Upper lobe of right lung (tissue), 1 donor: ENCODE measurements around the gene SLC13A1. TPM values are rescaled to one million over a fixed set of nuclear protein-coding genes. Genes with fewer than 3 reads are reported as not detected.

ENCODE experiments used
- ATAC-seq: fragments of 200-7000 bp; cut with Tn5 transposase; one replicate; pipeline ENCODE4 v1.9.1; 2020; ENCODE audit warnings: mild to moderate bottlenecking, moderate library complexity
- DNase-seq: peaks from one replicate; pipeline ENCODE4 v3.0.0-alpha.2; 2020
- H3K27ac ChIP-seq: fragments of 200-600 bp; one replicate; pipeline ENCODE4 v1.8.0; 2022
- H3K27me3 ChIP-seq: fragments of 200-600 bp; one replicate; pipeline ENCODE4 v1.8.0; 2022; ENCODE audit warnings: mild to moderate bottlenecking
- H3K36me3 ChIP-seq: fragments of 200-600 bp; one replicate; pipeline ENCODE4 v1.8.0; 2022
- H3K4me1 ChIP-seq: fragments of 200-600 bp; one replicate; pipeline ENCODE4 v1.8.0; 2022
- H3K4me3 ChIP-seq: fragments of 200-600 bp; one replicate; pipeline ENCODE4 v1.8.0; 2022; ENCODE audit warnings: mild to moderate bottlenecking
- H3K9me3 ChIP-seq: fragments of 200-600 bp; one replicate; pipeline ENCODE4 v1.8.0; 2022
- CTCF ChIP-seq: fragments of 200-600 bp; IDR thresholded peaks from one replicate; pipeline ENCODE4 v1.8.0; 2022; ENCODE audit warnings: antibody characterized with exemption
- intact Hi-C: fragments of 100-400 bp; cut with DNase I; formaldehyde crosslinking; loops from one replicate; pipeline ENCODE4 v1.11.0; 2022
- total RNA-seq: library from RNA; stranded (reverse); fragmentation: NEBNext Ultra II Directional; extraction: Animal tissue kit (Norgen Biotek cat#: 25700); gene quantifications from one replicate; pipeline ENCODE4 v1.2.1, GENCODE V29; 2021
- donor health status: DM: no; HTN: yes; CAD: no; lungs with severe emphysema.

The SLC13A1 gene
- total RNA-seq, 1 donor from 2014 or later: not detected

- no peak for DNase-seq
- TF ChIP-seq CTCF: no peak
- H3K27me3 ChIP-seq: no peaks in the 10 kb centered on the region
- intact Hi-C loops: no loop called here
- H3K36me3 ChIP-seq: no peaks in the 10 kb centered on the region
- H3K4me1 ChIP-seq: no peaks in the 10 kb centered on the region
- H3K27ac ChIP-seq: no peak overlapping the region
- H3K4me3 ChIP-seq: no peak overlapping the region
- H3K9me3 ChIP-seq: no peaks in the 10 kb centered on the region
- ATAC-seq: no peak
Measured at GRCh38 chr7:123204206-123204835, 4.6 kb upstream of the SLC13A1 start.

GRCh38 chr7:123201901-123202300, 2.1 kb upstream of the SLC13A1 start:
- ATAC-seq (no peak), DNase-seq (no peak)
- no peaks in the 10 kb centered on the region for H3K36me3 ChIP-seq
- H3K27me3 ChIP-seq: no peaks in the 10 kb centered on the region
- no peaks in the 10 kb centered on the region for H3K9me3 ChIP-seq
- no peak overlapping the region for H3K27ac ChIP-seq
- no peak for TF ChIP-seq CTCF
- H3K4me1 ChIP-seq: no peaks in the 10 kb centered on the region
- H3K4me3 ChIP-seq: no peak overlapping the region
- intact Hi-C loops: no loop called here

- no peaks in the 10 kb centered on the region for H3K9me3 ChIP-seq
- no peak overlapping the region for H3K27ac ChIP-seq
- DNase-seq (no peak), ATAC-seq (peak; percentile 83)
- intact Hi-C loops: no loop called here
- no peaks in the 10 kb centered on the region for H3K36me3 ChIP-seq
- H3K27me3 ChIP-seq: no peaks in the 10 kb centered on the region
- no peak overlapping the region for H3K4me3 ChIP-seq
- no peak for TF ChIP-seq CTCF
- H3K4me1 ChIP-seq: no peaks in the 10 kb centered on the region
Measured at GRCh38 chr7:123198668-123199652, 809 bp downstream of the SLC13A1 start.

- TF ChIP-seq CTCF: no peak
- H3K4me3 ChIP-seq: no peak overlapping the region
- no peaks in the 10 kb centered on the region for H3K4me1 ChIP-seq
- intact Hi-C loops: no loop called here
- H3K27me3 ChIP-seq: no peaks in the 10 kb centered on the region
- H3K9me3 ChIP-seq: no peaks in the 10 kb centered on the region
- no peak for ATAC-seq
- H3K36me3 ChIP-seq: no peaks in the 10 kb centered on the region
- no peak for DNase-seq
- H3K27ac ChIP-seq: no peak overlapping the region
Measured at GRCh38 chr7:123198111-123198510, 1.7 kb downstream of the SLC13A1 start.

- DNase-seq: no peak
- no peaks in the 10 kb centered on the region for H3K27me3 ChIP-seq
- H3K27ac ChIP-seq: no peak overlapping the region
- intact Hi-C loops: no loop called here
- TF ChIP-seq CTCF: no peak
- no peaks in the 10 kb centered on the region for H3K9me3 ChIP-seq
- no peak for ATAC-seq
- H3K36me3 ChIP-seq: no peaks in the 10 kb centered on the region
- no peak overlapping the region for H3K4me3 ChIP-seq
- no peaks in the 10 kb centered on the region for H3K4me1 ChIP-seq
Measured at GRCh38 chr7:123193235-123193634, 6.5 kb downstream of the SLC13A1 start.
